Pancreas (tissue), 10 donors: ENCODE results near the gene HS6ST2. TPM values are rescaled to one million over a fixed set of nuclear protein-coding genes. Genes with fewer than 3 reads are reported as not detected.

Source experiments
- ATAC-seq, 4 donors: fragments of 200-7000 bp; cut with Tn5 transposase; one replicate each; pipeline versions ENCODE4 v1.8.0 to v1.9.1; 2020; ENCODE audit warnings: mild to moderate bottlenecking in 4 of 4, moderate library complexity in 4 of 4
- DNase-seq, 6 donors: peaks; one replicate each; pipeline ENCODE4 v3.0.0-alpha.2; 2020
- FAIRE-seq: peaks from 2 replicates; lab custom pipeline; 2012; peaks lifted over from hg19 to GRCh38; lab: Jason Lieb, UNC
- H3K27ac ChIP-seq, 4 donors: fragments of 200-600 bp; sonication (generic); 1 replicate in 3 of 4; 2 replicates in 1 of 4; pipeline versions ENCODE4 v1.5.0 to v1.8.0; 2020
- H3K27me3 ChIP-seq, 4 donors: fragments of 200-600 bp; one replicate each; pipeline ENCODE4 v1.8.0; 2021
- H3K36me3 ChIP-seq, 3 donors: fragments of 200-600 bp; sonication (generic) in 1 of 3; one replicate each; pipeline versions ENCODE4 v1.5.0 to v1.8.0; 2020 to 2021
- H3K4me1 ChIP-seq, 3 donors: fragments of 200-600 bp; one replicate each; pipeline ENCODE4 v1.8.0; 2021
- H3K4me3 ChIP-seq, 4 donors: fragments of 200-600 bp; sonication (generic) in 2 of 4; one replicate each; pipeline versions ENCODE4 v1.5.0 to v1.8.0; 2020 to 2021
- H3K9me3 ChIP-seq, 4 donors: fragments of 200-600 bp; one replicate each; pipeline ENCODE4 v1.8.0; 2021
- CTCF ChIP-seq, 4 donors: fragments of 200-600 bp; sonication (generic) in 3 of 4; IDR thresholded peaks; one replicate each; pipeline versions ENCODE4 v1.5.0 to v1.8.0; 2021; ENCODE audit warnings: antibody characterized with exemption in 4 of 4
- WGBS, 2 donors: extraction: QIAGEN DNeasy Blood & Tissue Kit; methylation state at CpG; one replicate each; pipeline ENCODE4 v1.1.7; 2013; 5-methylcytosine and 5-hydroxymethylcytosine counted together
- intact Hi-C, 3 donors: fragments of 100-400 bp; cut with DNase I; formaldehyde crosslinking; loops; one replicate each; pipeline versions ENCODE4 v1.11.1 to v1.14.2; 2022
- polyA plus RNA-seq, 2 donors: library from polyadenylated mRNA; stranded (reverse); fragments of 200-250 nt; gene quantifications; one replicate each; pipeline ENCODE4 v1.2.3, GENCODE V29; 2013
- total RNA-seq, 6 donors: library from RNA; stranded (reverse); fragmentation: NEBNext Ultra II Directional in 4 of 6; extraction: Animal tissue kit (Norgen Biotek cat#: 25700) in 4 of 6; gene quantifications; one replicate each; pipeline versions ENCODE4 v1.2.1 to v1.2.4, GENCODE V29; 2021 to 2023
- donor health status: healthy with polysubstance abuse.
- donor health status: DM: no; HTN: no; CAD: no; lungs with moderate emphysema.
- donor health status: DM: no; HTN: no; CAD: no.
- donor health status: control.
- donor health status: control.
- donor health status: Bipolar disorder and iron deficiency.
- donor health status: DM: yes; HTN: yes; CAD: no.
- donor health status: DM: no; HTN: no; CAD: no.
- donor health status: DM: no; HTN: no; CAD: no.
- donor health status: DM: yes; HTN: yes; CAD: no.

HS6ST2 gene
- total and polyA plus RNA-seq, 8 donors: 0.72 to 5.9 (median 3.4) TPM

- intact Hi-C loops: no loop called here
- WGBS, 2 donors: 76 to 90% methylated on average over 4 of the region's 4 CpGs
- FAIRE-seq: no peak
These were observed 163.2 kb downstream of the HS6ST2 start for GRCh38 chrX:132795181-132795580.

GRCh38 chrX:132791714-132792113 is 166.7 kb downstream of the HS6ST2 start:
- H3K36me3 ChIP-seq: no peaks in the 10 kb centered on the region

More at GRCh38 chrX:132795181-132795580, 163.2 kb downstream of the HS6ST2 start:
- TF ChIP-seq CTCF (IDR thresholded peaks at IDR 0.05): no peak
- DNase-seq (no peak), ATAC-seq (no peak)
- Histone ChIP-seq H3K27me3 (no peaks in the 10 kb centered on the region), H3K4me1 (no peaks in the 10 kb centered on the region), H3K4me3 (no peak overlapping the region), H3K27ac (no peak overlapping the region), H3K36me3 (no peaks in the 10 kb centered on the region), H3K9me3 (no peaks in the 10 kb centered on the region)

GRCh38 chrX:132790329-132790728 is 168.1 kb downstream of the HS6ST2 start:
- intact Hi-C loops: no loop called here
- Histone ChIP-seq H3K9me3 (no peaks in the 10 kb centered on the region), H3K27me3 (no peaks in the 10 kb centered on the region), H3K4me3 (no peak overlapping the region), H3K4me1 (no peaks in the 10 kb centered on the region), H3K36me3 (no peaks in the 10 kb centered on the region), H3K27ac (no peak overlapping the region)
- ATAC-seq (no peak), FAIRE-seq (no peak), DNase-seq (no peak)
- WGBS, 2 donors: 77 to 91% methylated on average over 2 of the region's 2 CpGs
- TF ChIP-seq CTCF (IDR thresholded peaks at IDR 0.05): no peak

More at GRCh38 chrX:132791714-132792113, 166.7 kb downstream of the HS6ST2 start:
- H3K27ac ChIP-seq: no peak overlapping the region
- FAIRE-seq: no peak
- no peak for ATAC-seq
- H3K4me3 ChIP-seq: no peak overlapping the region
- intact Hi-C loops: no loop called here
- H3K4me1 ChIP-seq: no peaks in the 10 kb centered on the region
- H3K9me3 ChIP-seq: no peaks in the 10 kb centered on the region
- 60 to 92% methylated on average over 2 of the region's 2 CpGs for WGBS, 2 donors
- TF ChIP-seq CTCF (IDR thresholded peaks at IDR 0.05): no peak
- no peaks in the 10 kb centered on the region for H3K27me3 ChIP-seq
- no peak for DNase-seq

- H3K9me3 ChIP-seq: no peaks in the 10 kb centered on the region
- no peak for FAIRE-seq
- no peak for DNase-seq
- 91 to 92% methylated on average over 1 of the region's 1 CpG for WGBS, 2 donors
- H3K4me1 ChIP-seq: no peaks in the 10 kb centered on the region
- intact Hi-C loops: no loop called here
- no peaks in the 10 kb centered on the region for H3K36me3 ChIP-seq
- ATAC-seq: no peak
- H3K27me3 ChIP-seq: no peaks in the 10 kb centered on the region
- no peak overlapping the region for H3K4me3 ChIP-seq
- no peak overlapping the region for H3K27ac ChIP-seq
- TF ChIP-seq CTCF (IDR thresholded peaks at IDR 0.05): no peak
These were observed 172.2 kb downstream of the HS6ST2 start for GRCh38 chrX:132786217-132786616.

GRCh38 chrX:132778917-132779316 is 179.5 kb downstream of the HS6ST2 start:
- DNase-seq: no peak
- intact Hi-C loops: no loop called here
- no peak for FAIRE-seq

More at GRCh38 chrX:132778917-132779316, 179.5 kb downstream of the HS6ST2 start:
- no peaks in the 10 kb centered on the region for H3K4me1 ChIP-seq
- no peak for TF ChIP-seq CTCF (IDR thresholded peaks at IDR 0.05)
- no peak overlapping the region for H3K4me3 ChIP-seq
- no peaks in the 10 kb centered on the region for H3K9me3 ChIP-seq
- H3K27me3 ChIP-seq: no peaks in the 10 kb centered on the region
- no peak overlapping the region for H3K27ac ChIP-seq
- no peak for ATAC-seq
- no peaks in the 10 kb centered on the region for H3K36me3 ChIP-seq
